ENCODE results near the gene LIMS1.
"Not testable (repeated sequence)": the region's sequence is repeated elsewhere in the genome, so short reads cannot be mapped to it uniquely, and the experiment has no call there.

The LIMS1 gene

DNA sequence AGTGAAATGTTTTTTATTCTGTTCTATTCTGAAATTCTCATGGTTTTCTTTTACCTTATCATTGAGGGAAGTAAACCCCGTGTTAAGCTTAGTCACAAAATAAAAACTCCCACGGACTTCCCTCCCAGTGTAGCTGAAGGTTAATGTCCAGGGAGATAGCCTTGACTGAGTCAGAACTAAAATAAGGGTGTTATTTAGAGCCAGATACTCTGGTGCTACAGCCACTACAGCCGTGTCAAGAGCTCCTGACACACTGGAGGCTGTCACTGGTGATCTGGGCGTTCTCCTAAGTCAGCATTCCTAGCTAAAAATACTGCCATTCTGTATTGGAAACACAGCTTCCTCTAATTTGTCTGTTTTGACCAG, 103.0 kb downstream of the LIMS1 start:
- no peak for DNase-seq

DNA sequence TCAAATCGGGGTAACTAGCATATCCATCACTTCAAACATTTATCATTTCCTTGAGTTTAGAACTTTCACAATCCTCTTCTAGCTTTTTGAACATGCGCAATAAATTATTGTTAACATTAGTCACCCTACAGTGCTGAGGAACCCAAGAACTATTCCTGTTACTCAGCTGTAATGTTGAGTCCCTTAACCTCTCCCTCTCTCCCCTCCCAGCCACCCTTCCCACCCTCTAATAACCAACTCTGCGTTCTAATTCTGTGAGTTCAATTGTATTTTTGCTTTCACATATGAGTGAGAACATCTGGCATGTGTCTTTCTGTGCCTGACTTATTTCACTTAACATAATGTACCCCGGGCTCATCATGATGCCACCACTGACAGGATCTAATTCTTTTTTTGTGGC, 106.5 kb downstream of the LIMS1 start:
- no peak for DNase-seq

DNA sequence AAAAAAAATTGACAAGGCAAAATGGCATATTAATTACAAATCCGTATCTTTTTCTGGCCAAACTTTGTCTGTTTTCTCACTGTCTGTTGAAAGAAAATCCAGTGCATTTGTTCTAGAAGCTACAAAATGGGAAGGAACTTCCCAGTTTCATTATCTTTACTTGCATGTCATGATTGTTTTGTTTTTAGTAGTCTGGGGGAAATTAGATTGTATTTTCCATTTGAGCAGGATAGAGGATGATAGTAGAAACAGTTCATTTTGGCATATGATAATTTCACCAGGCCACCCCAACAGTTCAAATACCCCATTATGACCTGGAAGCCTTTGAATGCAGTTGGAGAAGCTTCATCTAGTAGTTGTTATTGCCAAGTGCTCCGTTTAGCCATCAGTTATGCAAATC, 107.5 kb downstream of the LIMS1 start:
- no peak for DNase-seq

DNA sequence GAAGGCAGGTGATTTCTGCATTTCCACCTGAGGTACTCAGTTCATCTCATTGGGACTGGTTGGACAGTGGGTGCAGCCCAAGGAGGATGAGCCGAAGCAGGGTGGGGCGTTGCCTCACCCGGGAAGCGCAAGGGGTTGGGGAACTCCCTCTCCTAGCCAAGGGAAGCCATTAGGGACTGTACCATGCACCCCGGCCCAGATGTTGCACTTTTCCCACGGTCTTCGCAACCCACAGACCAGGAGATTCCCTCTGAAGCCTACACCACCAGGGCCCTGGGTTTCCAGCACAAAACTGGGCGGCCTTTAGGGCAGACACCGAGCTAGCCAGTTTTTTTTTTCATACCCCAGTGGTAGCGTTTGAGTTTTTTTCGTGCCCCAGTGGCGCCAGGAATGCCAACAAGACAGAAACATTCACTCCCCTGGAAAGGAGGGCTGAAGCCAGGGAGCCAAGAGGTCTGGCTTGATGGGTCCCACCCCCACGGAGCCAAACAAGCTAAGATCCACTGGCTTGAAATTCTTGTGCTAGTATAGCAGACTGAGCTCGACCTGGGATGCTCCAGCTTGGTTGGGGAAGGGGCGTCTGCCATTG, 109.1 kb downstream of the LIMS1 start:
- DNase-seq = no peak

DNA sequence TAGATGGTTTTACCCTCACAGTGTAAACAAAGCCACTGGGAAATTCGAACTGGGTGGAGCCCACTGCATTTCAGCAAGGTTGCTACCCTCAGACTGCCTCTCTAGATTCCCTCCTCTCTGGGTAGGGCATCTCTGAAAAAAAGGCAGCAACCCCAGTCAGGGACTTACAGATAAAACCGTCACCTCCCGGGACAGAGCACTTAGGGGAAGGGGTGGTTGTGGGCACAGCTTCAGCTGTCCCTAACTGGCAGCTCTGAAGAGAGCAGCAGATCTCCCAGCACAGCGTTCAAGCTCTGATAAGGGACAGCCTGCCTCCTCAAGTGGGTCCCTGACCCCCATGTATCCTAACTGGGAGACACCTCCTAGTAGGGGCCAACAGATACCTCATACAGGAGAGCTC, 109.6 kb downstream of the LIMS1 start:
- DNase-seq = not testable (repeated sequence)

DNA sequence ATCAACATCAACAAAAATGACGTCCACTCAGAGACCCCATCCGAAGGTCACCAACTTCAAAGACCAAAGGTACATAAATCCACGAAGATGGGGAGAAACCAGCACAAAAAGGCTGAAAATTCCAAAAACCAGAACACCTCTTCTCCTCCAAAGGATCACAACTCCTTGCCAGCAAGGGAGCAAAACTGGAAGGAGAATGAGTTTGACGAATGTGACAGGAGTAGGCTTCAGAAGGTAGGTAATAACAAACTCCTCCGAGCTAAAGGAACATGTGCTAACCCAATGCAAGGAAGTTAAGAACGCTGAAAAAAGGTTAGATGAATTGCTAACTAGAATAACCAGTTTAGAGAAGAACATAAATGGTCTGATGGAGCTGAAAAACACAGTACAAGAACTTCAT, 110.2 kb downstream of the LIMS1 start:
- not testable (repeated sequence) for DNase-seq

DNA sequence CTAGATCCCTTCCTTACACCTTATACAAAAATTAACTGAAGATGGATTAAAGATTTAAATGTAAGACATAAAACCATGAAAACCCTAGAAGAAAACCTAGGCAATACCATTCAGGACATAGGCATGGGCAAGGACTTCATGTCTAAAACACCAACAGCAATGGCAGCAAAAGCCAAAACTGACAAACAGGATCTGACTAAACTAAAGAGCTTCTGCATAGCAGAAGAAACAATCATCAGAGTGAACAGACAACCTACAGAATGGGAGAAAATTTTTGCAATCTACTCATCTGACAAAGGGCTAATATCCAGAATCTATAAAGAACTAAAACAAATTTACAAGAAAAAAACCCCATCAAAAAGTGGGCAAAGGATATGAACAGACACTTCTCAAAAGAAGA, 114.5 kb downstream of the LIMS1 start:
- DNase-seq = not testable (repeated sequence)

DNA sequence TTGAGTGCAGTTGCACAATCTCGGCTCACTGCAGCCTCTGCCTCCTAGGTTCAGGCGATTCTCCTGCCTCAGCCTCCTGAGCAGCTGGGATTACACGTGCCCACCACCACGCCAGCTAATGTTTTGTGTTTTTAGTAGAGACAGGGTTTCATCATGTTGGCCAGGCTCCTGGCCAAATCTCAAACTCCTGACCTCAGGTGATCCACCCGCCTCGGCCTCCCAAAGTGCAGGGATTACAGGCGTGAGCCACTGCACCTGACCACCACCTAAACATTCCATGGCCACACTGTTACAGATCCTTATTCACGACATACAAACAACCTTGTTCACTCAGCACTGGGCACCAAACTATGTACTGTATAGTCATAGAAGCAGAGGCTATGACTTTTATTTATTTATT, 116.2 kb downstream of the LIMS1 start:
- DNase-seq = not testable (repeated sequence)

DNA sequence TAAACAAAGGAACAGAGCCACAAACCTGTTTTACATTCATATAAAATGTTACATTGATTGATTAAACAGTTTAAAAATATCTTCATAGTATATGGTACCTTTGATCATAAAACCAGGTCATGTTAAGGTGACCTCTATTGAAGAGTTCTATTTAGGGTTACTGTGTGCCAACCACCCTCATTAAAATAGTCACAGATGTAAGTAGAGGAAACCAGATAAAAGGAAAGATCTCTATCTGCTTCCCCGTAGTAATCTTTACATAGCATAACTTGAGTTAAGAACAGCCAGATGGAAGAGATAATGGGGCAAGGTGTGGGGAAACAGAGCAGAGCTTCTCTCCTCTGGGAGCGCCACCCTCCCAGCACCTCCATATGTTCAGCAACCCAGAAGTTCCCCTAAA, 117.2 kb downstream of the LIMS1 start:
- peak; percentile 42 for DNase-seq

DNA sequence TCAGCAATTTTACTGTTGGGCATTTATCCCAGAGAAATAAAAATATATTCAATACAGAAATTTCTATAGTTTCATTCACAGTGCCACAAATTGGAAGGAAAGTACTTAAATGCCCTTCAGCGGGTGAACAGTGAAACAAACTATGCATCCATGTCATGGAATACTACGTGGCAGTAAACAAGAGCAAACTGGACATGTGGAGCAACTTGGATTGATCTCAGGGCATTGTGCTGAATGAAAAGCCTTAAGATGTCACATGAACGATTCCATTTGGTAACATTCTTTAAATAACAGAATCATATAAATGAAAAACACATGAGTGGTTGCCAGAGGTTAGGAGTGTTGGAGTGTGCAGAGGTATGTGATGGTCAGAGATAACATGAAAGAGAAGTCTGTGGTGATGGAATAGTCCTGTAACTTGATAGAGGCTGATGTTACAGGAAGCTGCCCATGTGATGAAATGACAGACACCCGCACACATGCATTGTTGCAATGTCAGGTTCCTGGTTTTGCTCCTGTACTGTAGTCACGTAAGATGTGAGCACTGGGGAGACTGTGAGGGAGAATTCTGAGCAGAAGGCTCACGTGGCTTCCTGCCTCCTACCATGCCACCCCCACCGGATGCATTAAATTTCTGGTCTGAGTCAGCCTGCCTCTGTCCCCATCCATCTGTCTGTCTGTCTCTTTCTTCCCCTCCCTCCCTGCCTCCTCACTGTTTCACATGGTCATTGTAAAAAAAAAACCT, 118.1 kb downstream of the LIMS1 start:
- DNase-seq = peak; percentile 56

DNA sequence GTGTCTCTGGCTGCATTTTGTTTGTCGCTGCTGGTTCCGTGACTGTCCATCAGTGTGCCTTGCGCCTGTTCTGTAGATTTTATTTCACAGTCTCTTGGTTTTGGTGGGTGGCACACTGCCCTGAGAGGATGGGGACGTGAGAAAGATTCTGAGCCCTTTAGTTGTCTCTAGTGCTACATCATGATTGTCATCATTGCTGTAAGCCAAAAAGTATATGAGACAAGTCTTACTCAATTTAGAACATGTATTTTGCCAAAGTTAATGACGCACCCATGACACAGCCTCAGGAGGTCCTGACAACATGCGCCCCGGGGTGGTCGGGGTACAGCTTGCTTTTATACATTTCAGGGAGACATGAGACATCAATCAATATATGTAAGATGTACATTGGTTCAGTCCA, 119.2 kb downstream of the LIMS1 start:
- not testable (repeated sequence) for DNase-seq

DNA sequence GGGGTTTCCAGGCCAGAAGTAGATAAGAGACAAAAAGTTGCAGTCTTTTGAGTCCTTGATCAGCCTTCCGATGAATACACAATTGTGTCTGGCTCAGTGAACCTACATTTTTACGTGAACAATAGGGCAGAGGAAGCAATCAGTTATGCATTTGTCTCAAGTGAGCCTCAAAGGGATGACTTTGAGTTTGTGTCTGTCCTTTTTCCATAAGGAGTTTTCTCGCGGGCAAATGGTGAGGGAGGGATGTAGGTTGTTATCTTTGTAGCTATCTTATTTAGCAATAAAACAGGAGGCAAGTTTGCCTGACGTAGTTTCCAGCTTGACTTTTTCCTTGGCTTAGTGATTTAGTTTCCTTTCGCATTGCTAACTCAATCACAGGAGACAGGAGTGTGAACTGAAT, 119.6 kb downstream of the LIMS1 start:
- not testable (repeated sequence) for DNase-seq

DNA sequence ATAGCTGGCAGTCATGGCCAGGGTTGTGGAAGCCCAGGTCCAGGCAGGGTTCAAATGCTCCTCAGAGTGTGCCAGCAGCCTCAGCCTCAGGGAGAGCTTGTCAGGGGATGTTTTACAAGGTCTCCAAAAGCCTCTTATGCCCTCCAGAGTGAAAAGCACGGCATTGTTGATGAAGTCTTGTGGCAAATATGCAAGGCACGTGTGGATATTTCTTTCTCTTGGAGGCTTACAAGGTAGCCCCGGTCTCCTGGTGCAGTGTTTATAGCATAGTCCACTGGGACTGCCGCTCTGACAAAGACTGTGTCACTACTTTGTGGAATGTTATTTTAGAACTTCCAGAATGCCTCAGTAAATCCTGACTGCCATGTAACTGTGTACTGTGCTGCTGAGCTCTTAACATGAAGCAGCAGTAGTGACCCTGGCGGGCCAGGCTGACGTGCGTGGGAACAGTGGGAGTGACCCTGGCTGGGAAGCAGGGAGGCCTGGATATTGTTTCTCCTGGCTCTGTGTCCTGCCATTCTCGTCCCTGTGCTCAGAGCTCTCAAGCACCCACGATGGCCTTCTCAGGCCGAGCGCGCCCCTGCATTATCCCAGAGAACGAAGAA, 120.4 kb downstream of the LIMS1 start:
- not testable (repeated sequence) for DNase-seq

DNA sequence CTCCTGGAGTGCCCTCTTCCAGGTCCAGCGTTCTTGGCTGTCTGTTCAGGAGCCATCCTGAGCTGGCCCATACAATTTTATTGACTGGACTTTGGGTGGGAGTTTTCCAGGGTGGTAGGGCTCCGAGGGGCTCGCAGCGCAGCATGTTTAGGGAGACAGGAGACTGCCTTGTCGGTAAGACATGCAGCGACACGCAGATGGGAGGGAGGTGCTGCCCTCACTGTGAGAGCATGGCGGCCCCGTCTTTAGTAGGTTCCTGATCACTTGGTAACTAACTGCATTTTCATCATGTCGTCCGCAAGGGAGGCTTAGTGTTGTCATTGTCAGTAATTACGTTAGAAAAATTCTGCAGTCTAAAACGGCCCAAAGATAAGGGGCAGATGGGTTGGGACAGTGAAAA, 121.0 kb downstream of the LIMS1 start:
- DNase-seq = not testable (repeated sequence)

DNA sequence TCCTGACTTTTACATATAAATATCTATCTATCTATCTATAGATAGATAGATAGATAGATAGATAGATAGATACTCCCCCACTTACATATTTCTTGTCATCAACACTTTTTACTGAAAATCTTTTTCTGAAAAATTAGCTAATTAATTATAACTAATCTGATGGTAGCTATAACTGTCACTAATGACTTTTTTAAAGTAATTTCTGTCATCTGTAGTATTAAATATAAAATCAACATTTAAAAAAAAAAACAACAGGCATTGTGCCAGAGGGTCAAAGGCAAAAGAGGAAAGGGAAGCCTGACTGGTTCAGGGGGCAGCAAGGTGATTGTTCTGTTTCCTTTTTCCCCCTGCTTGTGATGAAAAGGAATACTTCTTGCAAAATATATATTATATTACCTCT, 122.0 kb downstream of the LIMS1 start:
- not testable (repeated sequence) for DNase-seq

DNA sequence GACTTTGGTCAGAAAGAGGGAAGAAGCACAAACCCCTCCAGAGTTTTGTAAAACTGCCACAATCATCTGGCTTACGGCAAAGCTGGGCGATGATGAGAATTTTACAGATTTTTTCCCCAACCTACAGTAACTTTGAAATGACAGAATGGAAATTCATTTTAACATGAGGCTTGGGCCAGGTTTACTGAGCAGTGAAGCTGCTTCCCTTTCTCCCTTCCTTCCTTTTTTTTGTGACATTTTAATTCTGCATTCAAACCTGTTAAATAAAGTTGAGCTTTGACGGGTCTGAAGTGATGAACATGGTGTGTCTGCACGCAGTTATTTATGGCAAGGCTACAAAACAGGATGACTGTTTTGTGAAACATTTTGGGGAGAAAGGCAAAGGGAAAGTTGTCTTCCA, 123.2 kb downstream of the LIMS1 start:
- DNase-seq = not testable (repeated sequence)

DNA sequence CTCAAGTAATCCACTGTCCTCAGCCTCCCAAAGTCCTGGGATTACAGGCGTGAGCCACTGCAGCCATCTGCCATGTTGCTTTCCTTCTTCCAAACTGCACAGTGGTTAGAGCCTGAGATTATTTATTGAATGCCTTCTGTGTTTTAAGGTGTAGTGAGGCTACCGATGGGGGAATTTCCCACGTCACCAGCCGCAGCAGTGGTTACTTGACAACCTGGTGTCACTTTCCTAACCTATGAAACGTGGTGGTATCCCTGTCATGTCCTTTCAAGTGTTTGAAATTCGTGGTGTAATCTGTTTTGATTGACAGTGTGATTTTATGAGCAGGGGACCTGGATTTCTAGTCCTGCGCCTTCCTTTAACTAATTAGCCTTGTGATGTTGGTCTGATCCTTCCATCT, 124.3 kb downstream of the LIMS1 start:
- not testable (repeated sequence) for DNase-seq

DNA sequence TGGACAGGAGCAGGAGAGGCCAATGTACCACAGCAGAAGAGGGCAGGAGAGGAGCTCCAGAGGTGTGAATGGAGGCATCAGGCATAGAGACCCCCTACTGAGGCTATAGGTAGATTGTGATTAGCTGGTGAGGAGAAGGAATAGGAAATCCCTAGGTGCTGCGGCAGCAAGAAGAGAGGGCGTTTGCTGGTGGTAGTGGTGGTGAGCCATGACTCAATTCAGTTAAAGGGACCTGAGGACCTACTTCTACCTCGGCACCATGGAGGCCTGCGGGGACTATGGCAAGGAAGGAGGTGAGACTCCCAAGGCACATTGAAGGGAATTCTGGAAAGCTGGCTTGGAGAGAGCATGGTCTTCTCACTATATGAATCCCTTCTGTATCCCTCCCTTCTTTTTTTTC, 127.2 kb downstream of the LIMS1 start:
- not testable (repeated sequence) for DNase-seq

DNA sequence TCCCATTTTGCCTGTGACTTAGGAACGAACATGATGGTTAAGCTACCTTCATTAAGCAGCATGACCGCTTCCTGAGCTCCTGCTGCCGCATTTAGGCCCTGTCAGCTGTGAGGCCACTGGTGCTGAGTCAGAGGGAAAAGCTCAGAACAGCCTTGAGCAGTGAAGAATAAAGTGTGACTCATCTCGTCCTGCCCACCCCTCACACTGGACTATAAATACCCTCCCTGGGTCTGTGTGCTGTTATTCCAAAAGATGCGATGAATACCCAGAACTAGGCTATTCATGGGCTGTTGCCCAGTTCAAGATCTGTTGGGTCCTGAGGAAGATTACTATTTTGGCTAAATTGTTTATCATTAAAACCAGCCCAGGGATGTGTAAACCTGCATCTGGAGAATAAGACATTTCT, 127.9 kb downstream of the LIMS1 start:
- not testable (repeated sequence) for DNase-seq

DNA sequence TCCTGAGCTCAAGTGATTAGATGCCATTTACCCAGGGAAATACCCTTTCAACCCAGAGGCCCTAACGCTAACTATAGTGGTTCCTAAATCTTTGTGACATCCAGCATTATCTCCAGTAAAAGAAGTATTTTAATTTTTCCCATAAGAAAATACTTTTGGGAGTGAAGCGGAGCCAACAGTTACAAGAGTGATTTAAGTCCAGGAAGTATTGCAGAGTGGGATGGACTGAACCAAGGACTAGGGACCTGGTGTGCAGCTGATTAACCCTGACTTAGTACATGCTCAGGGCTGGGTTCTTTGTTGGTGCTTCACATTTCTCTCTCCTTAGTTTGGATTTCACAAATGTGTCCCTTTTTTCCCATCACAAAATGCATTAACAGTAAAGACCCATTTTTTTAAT, 129.1 kb downstream of the LIMS1 start:
- DNase-seq = not testable (repeated sequence)

DNA sequence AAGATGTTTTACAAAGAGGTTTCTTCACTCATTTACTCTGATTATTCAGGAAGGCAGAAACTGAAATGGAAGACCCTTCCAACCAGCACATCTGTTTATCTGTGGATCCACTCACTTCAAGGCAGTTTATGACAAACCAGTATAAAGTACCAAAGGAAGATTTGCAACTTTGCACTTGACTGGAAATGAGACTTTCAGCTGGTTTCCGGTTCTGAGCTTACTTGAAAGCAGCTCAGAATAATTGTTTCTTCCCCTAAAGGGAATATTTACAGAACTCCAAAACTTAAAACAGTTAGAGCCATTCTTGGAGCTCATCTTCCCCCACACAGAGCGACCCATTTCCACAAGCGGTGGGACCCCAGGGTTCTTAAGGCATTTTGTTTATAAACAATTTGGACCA, 129.8 kb downstream of the LIMS1 start:
- DNase-seq = not testable (repeated sequence)

DNA sequence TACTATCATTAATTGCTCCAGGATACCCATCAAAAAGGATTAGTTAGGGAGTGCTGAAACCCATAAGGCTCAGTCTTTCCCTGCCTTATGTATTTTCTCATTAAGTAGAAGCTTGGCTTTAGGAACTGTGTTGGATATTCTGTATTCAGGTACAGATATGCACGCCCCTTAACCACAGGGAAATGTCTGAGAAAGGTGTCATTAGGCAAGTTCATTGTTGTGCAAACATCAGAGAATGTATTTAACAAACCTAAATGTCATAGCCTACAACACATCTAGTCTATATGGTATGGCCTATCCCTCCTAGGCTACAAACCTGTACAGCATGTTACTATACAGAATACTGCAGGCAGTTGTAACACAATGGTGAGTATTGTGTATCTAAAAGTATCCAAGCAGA, 130.7 kb downstream of the LIMS1 start:
- not testable (repeated sequence) for DNase-seq

DNA sequence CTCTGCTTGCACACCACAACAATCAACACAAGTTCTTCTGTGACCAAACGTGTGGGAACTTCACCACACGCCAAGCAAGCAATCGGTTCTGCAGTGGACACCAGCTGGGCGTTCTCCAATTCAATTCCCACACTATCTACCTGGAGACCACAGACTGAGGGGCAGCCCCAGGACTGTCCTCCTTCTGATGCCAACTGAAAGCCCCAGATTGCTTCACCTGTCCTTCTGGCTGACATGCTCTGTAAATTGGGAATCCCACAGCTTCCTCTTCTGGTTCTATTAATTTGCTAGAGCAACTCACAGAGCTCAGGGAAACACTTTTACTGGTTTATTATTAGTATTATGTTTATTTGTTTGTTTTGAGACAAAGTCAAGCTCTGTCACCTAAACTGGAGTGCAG, 131.7 kb downstream of the LIMS1 start:
- DNase-seq = not testable (repeated sequence)

DNA sequence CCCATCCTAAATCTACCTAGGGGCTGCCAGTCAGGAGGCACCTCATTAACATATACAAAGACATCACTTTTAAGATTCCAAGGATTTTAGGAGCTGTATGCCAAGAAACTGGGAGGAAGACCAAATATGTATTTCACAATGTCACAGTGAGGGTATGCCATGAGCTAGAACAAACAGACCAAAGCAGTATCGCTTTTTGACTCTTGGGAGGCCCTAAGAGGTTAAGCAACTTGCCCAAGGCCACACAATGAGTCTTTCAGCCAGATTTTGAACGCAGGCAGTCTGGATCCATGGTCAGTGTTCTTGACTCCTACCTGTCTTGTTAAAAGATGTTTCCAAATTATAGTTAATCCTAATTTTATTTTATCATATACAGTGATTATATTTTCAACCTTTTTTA, 132.9 kb downstream of the LIMS1 start:
- DNase-seq = not testable (repeated sequence)

Measured in CD4-positive, alpha-beta T cell treated with Interleukin-17A for 1 hour (primary cell).